Trophoblast cell (in vitro differentiated cells and primary cell): ENCODE data around the gene CBFB.

Source experiments
- DNase-seq, 2 donors: peaks; one replicate each; pipeline ENCODE4 v3.0.0-alpha.2; 2016
- H2AFZ ChIP-seq: 2 replicates; pipeline ENCODE4 v1.6.1; 2013; ENCODE audit warnings: low read length, moderate library complexity, mild to moderate bottlenecking; ENCODE audit not compliant: insufficient read depth, poor library complexity
- H2AK5ac ChIP-seq: 2 replicates; pipeline ENCODE4 v1.6.1; 2013; ENCODE audit warnings: mild to moderate bottlenecking, low read length
- H2BK120ac ChIP-seq: 2 replicates; pipeline ENCODE4 v1.6.1; 2013; ENCODE audit warnings: low read length, mild to moderate bottlenecking, moderate library complexity; ENCODE audit not compliant: insufficient read depth, poor library complexity
- H2BK12ac ChIP-seq: 2 replicates; pipeline ENCODE4 v1.6.1; 2013; ENCODE audit warnings: mild to moderate bottlenecking, low read length, moderate library complexity
- H2BK5ac ChIP-seq: 2 replicates; pipeline ENCODE4 v1.6.1; 2013; ENCODE audit warnings: low read length, low read depth, moderate library complexity, mild to moderate bottlenecking; ENCODE audit not compliant: poor library complexity
- H3K14ac ChIP-seq: 2 replicates; pipeline ENCODE4 v1.6.1; 2013; ENCODE audit warnings: mild to moderate bottlenecking, low read length
- H3K18ac ChIP-seq: 2 replicates; pipeline ENCODE4 v1.6.1; 2013; ENCODE audit warnings: mild to moderate bottlenecking, low read length
- H3K23ac ChIP-seq: 2 replicates; pipeline ENCODE4 v1.6.1; 2013; ENCODE audit warnings: low read length
- H3K27ac ChIP-seq: 2 replicates; pipeline ENCODE4 v1.5.1; 2013; ENCODE audit warnings: low read depth, mild to moderate bottlenecking, inconsistent platforms, low read length, moderate library complexity
- H3K27me3 ChIP-seq: 2 replicates; pipeline ENCODE4 v1.6.1; 2013; ENCODE audit warnings: inconsistent platforms, mild to moderate bottlenecking, low read length, moderate library complexity; ENCODE audit not compliant: insufficient read depth
- H3K36me3 ChIP-seq, 2 experiments: 1 replicate in 1 of 2; 2 replicates in 1 of 2; pipeline ENCODE4 v1.6.1; 2013; ENCODE audit warnings: low read length in 2 of 2, mild to moderate bottlenecking in 2 of 2, moderate library complexity in 1 of 2; ENCODE audit not compliant: insufficient read depth in 2 of 2, control insufficient read depth in 1 of 2
- H3K4ac ChIP-seq: 2 replicates; pipeline ENCODE4 v1.6.1; 2013; ENCODE audit warnings: low read depth, mild to moderate bottlenecking, low read length, moderate library complexity
- H3K4me1 ChIP-seq, 2 experiments: 1 replicate in 1 of 2; 2 replicates in 1 of 2; pipeline ENCODE4 v1.6.1; 2013; ENCODE audit warnings: low read length in 2 of 2, mild to moderate bottlenecking in 2 of 2, moderate library complexity in 1 of 2; ENCODE audit not compliant: insufficient read depth in 2 of 2, control insufficient read depth in 1 of 2
- H3K4me2 ChIP-seq: 2 replicates; pipeline ENCODE4 v1.6.1; 2013; ENCODE audit warnings: inconsistent platforms, mild to moderate bottlenecking, low read length, moderate library complexity
- H3K4me3 ChIP-seq: 2 replicates; pipeline ENCODE4 v1.5.1; 2013; ENCODE audit warnings: mild to moderate bottlenecking, low read depth, low read length, inconsistent platforms
- H3K79me1 ChIP-seq: one replicate; pipeline ENCODE4 v1.6.1; 2013; ENCODE audit warnings: low read length
- H3K79me2 ChIP-seq: 2 replicates; pipeline ENCODE4 v1.6.1; 2013; ENCODE audit warnings: low read length, mild to moderate bottlenecking; ENCODE audit not compliant: control insufficient read depth, insufficient read depth, poor library complexity
- H3K9ac ChIP-seq: 2 replicates; pipeline ENCODE4 v1.6.1; 2013; ENCODE audit warnings: mild to moderate bottlenecking, low read length
- H3K9me3 ChIP-seq: 2 replicates; pipeline ENCODE4 v1.6.1; 2013; ENCODE audit warnings: low read depth, mild to moderate bottlenecking, control low read depth, inconsistent platforms, low read length; ENCODE audit not compliant: insufficient read depth
- H4K12ac ChIP-seq: 2 replicates; pipeline ENCODE4 v1.6.1; 2013; ENCODE audit warnings: low read depth, mild to moderate bottlenecking, low read length, moderate library complexity
- H4K8ac ChIP-seq: 2 replicates; pipeline ENCODE4 v1.6.1; 2013; ENCODE audit warnings: low read depth, mild to moderate bottlenecking, low read length, moderate library complexity
- H4K91ac ChIP-seq: one replicate; pipeline ENCODE4 v1.6.1; 2013; ENCODE audit warnings: low read depth, mild to moderate bottlenecking, low read length, moderate library complexity
- WGBS: extraction: QIAGEN DNeasy Blood & Tissue Kit; methylation state at CpG from one replicate; pipeline ENCODE4 v1.1.7; 2013; ENCODE audit warnings: missing lambda C conversion rate; ENCODE audit not compliant: insufficient read length, insufficient coverage; ENCODE audit errors: extremely low coverage; 5-methylcytosine and 5-hydroxymethylcytosine counted together

Gene CBFB

GRCh38 chr16:67112591-67113399 is 83.8 kb downstream of the CBFB start:
- peaks cover 7 to 18% of the 10 kb centered on the region in 2 experiments for H3K4me1 ChIP-seq
- H4K12ac ChIP-seq: no peak overlapping the region
- no peak overlapping the region for H3K4me3 ChIP-seq
- no peak overlapping the region for H2BK5ac ChIP-seq
- no peak overlapping the region for H3K4ac ChIP-seq
- H3K79me1 ChIP-seq: peaks cover 8% of the 10 kb centered on the region
- H3K9me3 ChIP-seq: no peaks in the 10 kb centered on the region
- no peak overlapping the region for H3K4me2 ChIP-seq
- no peak overlapping the region for H3K27ac ChIP-seq
- H2AK5ac ChIP-seq: no peak overlapping the region
- no peak overlapping the region for H2BK12ac ChIP-seq
- no peak overlapping the region for H2AFZ ChIP-seq
- H3K27me3 ChIP-seq: no peaks in the 10 kb centered on the region
- no peak overlapping the region for H4K8ac ChIP-seq
- H3K23ac ChIP-seq: no peak overlapping the region
- DNase-seq: peak; percentile 70 to 88
- H4K91ac ChIP-seq: no peak overlapping the region
- H2BK120ac ChIP-seq: no peak overlapping the region
- H3K18ac ChIP-seq: no peak overlapping the region
- H3K79me2 ChIP-seq: peaks cover 12% of the 10 kb centered on the region
- no peak overlapping the region for H3K9ac ChIP-seq
- no peaks in the 10 kb centered on the region for H3K36me3 ChIP-seq
- no CpG with 5 or more reads among the region's 4 CpGs for WGBS
- no peak overlapping the region for H3K14ac ChIP-seq

GRCh38 chr16:67114793-67115192 is 85.8 kb downstream of the CBFB start:
- H3K79me2 ChIP-seq: peaks cover 7% of the 10 kb centered on the region
- H3K27ac ChIP-seq: no peak overlapping the region
- no peaks in the 10 kb centered on the region for H3K36me3 ChIP-seq
- H4K91ac ChIP-seq: no peak overlapping the region
- no peak overlapping the region for H3K4ac ChIP-seq
- no peak overlapping the region for H2AK5ac ChIP-seq
- no peak overlapping the region for H2BK12ac ChIP-seq
- no peak overlapping the region for H2BK120ac ChIP-seq
- no peaks in the 10 kb centered on the region for H3K27me3 ChIP-seq
- H3K4me3 ChIP-seq: no peak overlapping the region
- no peak overlapping the region for H3K23ac ChIP-seq
- 100% methylated on average over 2 of the region's 2 CpGs for WGBS
- no peak overlapping the region for H2BK5ac ChIP-seq
- no peak overlapping the region for H4K8ac ChIP-seq
- no peak overlapping the region for H2AFZ ChIP-seq
- H3K14ac ChIP-seq: no peak overlapping the region
- H3K18ac ChIP-seq: no peak overlapping the region
- H3K79me1 ChIP-seq: peaks cover 2% of the 10 kb centered on the region
- no peak overlapping the region for H3K9ac ChIP-seq
- peaks cover 0 to 10% of the 10 kb centered on the region in 2 experiments for H3K4me1 ChIP-seq
- no peak overlapping the region for H4K12ac ChIP-seq
- no peak for DNase-seq
- no peaks in the 10 kb centered on the region for H3K9me3 ChIP-seq
- no peak overlapping the region for H3K4me2 ChIP-seq

- H2AK5ac ChIP-seq: no peak overlapping the region
- H3K18ac ChIP-seq: no peak overlapping the region
- H3K36me3 ChIP-seq: peaks cover 0 to 5% of the 10 kb centered on the region in 2 experiments
- H3K79me1 ChIP-seq: no peaks in the 10 kb centered on the region
- H3K23ac ChIP-seq: no peak overlapping the region
- no peak overlapping the region for H3K27ac ChIP-seq
- H4K12ac ChIP-seq: no peak overlapping the region
- no peak overlapping the region for H3K4ac ChIP-seq
- H3K9ac ChIP-seq: no peak overlapping the region
- no peak overlapping the region for H2BK120ac ChIP-seq
- WGBS: no CpG with 5 or more reads among the region's 7 CpGs
- H2BK12ac ChIP-seq: no peak overlapping the region
- no peak overlapping the region for H2AFZ ChIP-seq
- DNase-seq: peak; percentile 86 to 96
- H3K4me3 ChIP-seq: no peak overlapping the region
- no peaks in the 10 kb centered on the region for H3K79me2 ChIP-seq
- H3K27me3 ChIP-seq: no peaks in the 10 kb centered on the region
- H3K9me3 ChIP-seq: no peaks in the 10 kb centered on the region
- no peak overlapping the region for H4K91ac ChIP-seq
- H3K4me1 ChIP-seq: peaks cover 0 to 7% of the 10 kb centered on the region in 2 experiments
- no peak overlapping the region for H3K14ac ChIP-seq
- no peak overlapping the region for H3K4me2 ChIP-seq
- H2BK5ac ChIP-seq: no peak overlapping the region
- no peak overlapping the region for H4K8ac ChIP-seq
Observed at GRCh38 chr16:67115639-67116038, 86.7 kb downstream of the CBFB start.

- Histone ChIP-seq H4K8ac (no peak overlapping the region), H2BK120ac (no peak overlapping the region), H2BK5ac (no peak overlapping the region), H4K91ac (no peak overlapping the region), H2BK12ac (no peak overlapping the region), H3K36me3 (peaks cover 2 to 5% of the 10 kb centered on the region in 2 experiments), H3K79me1 (no peaks in the 10 kb centered on the region), H3K27me3 (no peaks in the 10 kb centered on the region), H3K9ac (no peak overlapping the region), H2AFZ (no peak overlapping the region), H3K79me2 (no peaks in the 10 kb centered on the region), H4K12ac (no peak overlapping the region), H3K4ac (peak overlapping the region; percentile 32), H3K4me1 (peaks cover 0 to 7% of the 10 kb centered on the region in 2 experiments), H3K23ac (no peak overlapping the region), H3K4me3 (no peak overlapping the region), H3K9me3 (no peaks in the 10 kb centered on the region), H3K27ac (no peak overlapping the region), H3K4me2 (no peak overlapping the region), H2AK5ac (no peak overlapping the region), H3K14ac (no peak overlapping the region), H3K18ac (no peak overlapping the region)
- DNase-seq: no peak
- WGBS: no CpG with 5 or more reads among the region's 13 CpGs
Observed at GRCh38 chr16:67116388-67117311, 87.7 kb downstream of the CBFB start.
